Heart left ventricle (tissue), 16 donors: ENCODE data around the gene FEM1B. TPM values are rescaled to one million over a fixed set of nuclear protein-coding genes. Genes with fewer than 3 reads are reported as not detected.

Experiments used
- ATAC-seq, 4 donors: fragments of 200-7000 bp; cut with Tn5 transposase; one replicate each; pipeline ENCODE4 v1.9.1; 2020 to 2022; ENCODE audit warnings: moderate library complexity in 4 of 4, mild to moderate bottlenecking in 3 of 4, moderate number of reproducible peaks in 1 of 4
- DNase-seq, 5 donors: peaks; one replicate each; pipeline ENCODE4 v3.0.0-alpha.2; 2020
- H3K27ac ChIP-seq, 12 donors: fragments of 200-600 bp; sonication (generic) in 4 of 12; one replicate each; pipeline versions ENCODE4 v1.5.0 to v1.8.0; 2016 to 2022; ENCODE audit warnings: mild to moderate bottlenecking in 2 of 12
- H3K27me3 ChIP-seq, 9 donors: fragments of 200-600 bp; sonication (generic) in 2 of 9; one replicate each; pipeline versions ENCODE4 v1.5.1 to v1.8.0; 2016 to 2022; ENCODE audit warnings: mild to moderate bottlenecking in 3 of 9
- H3K36me3 ChIP-seq, 9 donors: fragments of 200-600 bp; sonication (generic) in 2 of 9; one replicate each; pipeline versions ENCODE4 v1.5.0 to v1.8.0; 2018 to 2022; ENCODE audit warnings: mild to moderate bottlenecking in 2 of 9
- H3K4me1 ChIP-seq, 12 donors: fragments of 200-600 bp; sonication (generic) in 4 of 12; one replicate each; pipeline versions ENCODE4 v1.5.0 to v1.8.0; 2016 to 2022; ENCODE audit warnings: mild to moderate bottlenecking in 3 of 12
- H3K4me3 ChIP-seq, 12 donors: fragments of 200-600 bp; sonication (generic) in 4 of 12; one replicate each; pipeline versions ENCODE4 v1.5.0 to v1.8.0; 2017 to 2022; ENCODE audit warnings: mild to moderate bottlenecking in 9 of 12, moderate library complexity in 4 of 12
- H3K9me3 ChIP-seq, 12 donors: fragments of 200-600 bp; sonication (generic) in 4 of 12; one replicate each; pipeline versions ENCODE4 v1.5.0 to v1.8.0; 2016 to 2022; ENCODE audit warnings: mild to moderate bottlenecking in 1 of 12
- POLR2A ChIP-seq, 2 donors: fragments of 450-650 bp; IDR thresholded peaks; one replicate each; pipeline ENCODE4 v1.6.1; 2017; ENCODE audit warnings: antibody characterized with exemption in 2 of 2, mild to moderate bottlenecking in 2 of 2, moderate library complexity in 2 of 2
- WGBS, 4 donors: extraction: QIAGEN DNeasy Blood & Tissue Kit in 2 of 4; methylation state at CpG; one replicate each; pipeline versions ENCODE4 v1.1.5 to v1.1.7; 2013 to 2018; 5-methylcytosine and 5-hydroxymethylcytosine counted together
- intact Hi-C, 10 donors: fragments of 100-400 bp; cut with DNase I; formaldehyde crosslinking; loops; one replicate each; pipeline versions ENCODE4 v1.11.1 to v1.14.2; 2022
- polyA plus RNA-seq, 2 donors: library from polyadenylated mRNA; stranded (reverse); fragments of 200-250 nt; gene quantifications; one replicate each; pipeline ENCODE4 v1.2.3, GENCODE V29; 2013
- total RNA-seq, 9 donors: library from RNA; depleted of rRNA in 2 of 9; stranded (reverse); fragments of >200 nt in 2 of 9; fragmentation: NEBNext Ultra II Directional in 3 of 9; extraction: Animal tissue kit (Norgen Biotek cat#: 25700) in 3 of 9; gene quantifications; one replicate each; pipeline versions ENCODE4 v1.1.0 to v1.2.4, GENCODE V29; 2016 to 2023
- TF ChIP-seq, protein P1 (sequence below), 12 donors: fragments of 200-600 bp; sonication (generic) in 4 of 12; IDR thresholded peaks; one replicate each; pipeline versions ENCODE4 v1.5.0 to v1.8.0; 2018 to 2022; ENCODE audit warnings: antibody characterized with exemption in 12 of 12, mild to moderate bottlenecking in 5 of 12
- donor health status: ischemic (EF 13 %, LVEDD 7.1; RV severe dilation, severe dysfunction).
- donor health status: healthy with polysubstance abuse.
- donor health status: DM: no; HTN: yes; CAD: no.
- donor health status: DM: no; HTN: no; CAD: no.
- donor health status: ischemic (EF 25% LVEDD 6.9; RV normal size, moderate dysfunction).
- donor health status: ischemic (EF 25% LVEDD 5.7; RV mildly dilated, moderate dysfunction).
- donor health status: healthy.
- donor health status: DM: yes; HTN: yes; CAD: no.
- donor health status: ischemic (EF 35%, LVEDD 5.7; RV mildly dilated, moderate dysfunction).
- donor health status: nonischemic (EF 11% LVEDD 7.7; RV severe dilation, severe dysfunction).
- donor health status: DM: yes; HTN: yes; CAD: no.
- donor health status: PGD.
- donor health status: ischemic (EF 29% LVEDD 5.4; RV normal size, mild dysfunction).
- donor health status: nonischemic (EF 23%, LVEDD 6.1; RV moderate dilation, normal function).

The FEM1B gene
- total and polyA plus RNA-seq, 11 donors, result 9.3 to 94.0 (median 52.7) TPM

- WGBS, 4 donors, result 75 to 91% (median 84%) methylated on average over 3 of the region's 3 CpGs
- DNase-seq, result no peak
- TF ChIP-seq, protein P1, sequence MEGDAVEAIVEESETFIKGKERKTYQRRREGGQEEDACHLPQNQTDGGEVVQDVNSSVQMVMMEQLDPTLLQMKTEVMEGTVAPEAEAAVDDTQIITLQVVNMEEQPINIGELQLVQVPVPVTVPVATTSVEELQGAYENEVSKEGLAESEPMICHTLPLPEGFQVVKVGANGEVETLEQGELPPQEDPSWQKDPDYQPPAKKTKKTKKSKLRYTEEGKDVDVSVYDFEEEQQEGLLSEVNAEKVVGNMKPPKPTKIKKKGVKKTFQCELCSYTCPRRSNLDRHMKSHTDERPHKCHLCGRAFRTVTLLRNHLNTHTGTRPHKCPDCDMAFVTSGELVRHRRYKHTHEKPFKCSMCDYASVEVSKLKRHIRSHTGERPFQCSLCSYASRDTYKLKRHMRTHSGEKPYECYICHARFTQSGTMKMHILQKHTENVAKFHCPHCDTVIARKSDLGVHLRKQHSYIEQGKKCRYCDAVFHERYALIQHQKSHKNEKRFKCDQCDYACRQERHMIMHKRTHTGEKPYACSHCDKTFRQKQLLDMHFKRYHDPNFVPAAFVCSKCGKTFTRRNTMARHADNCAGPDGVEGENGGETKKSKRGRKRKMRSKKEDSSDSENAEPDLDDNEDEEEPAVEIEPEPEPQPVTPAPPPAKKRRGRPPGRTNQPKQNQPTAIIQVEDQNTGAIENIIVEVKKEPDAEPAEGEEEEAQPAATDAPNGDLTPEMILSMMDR (IDR thresholded peaks at IDR 0.05), result no peak
- Histone ChIP-seq H3K4me1 (peaks cover 0 to 18% (median 8%) of the 10 kb centered on the region in 12 donors), H3K27me3 (no peaks in the 10 kb centered on the region), H3K36me3 (peaks cover 0 to 15% (median 0%) of the 10 kb centered on the region in 9 donors), H3K9me3 (no peaks in the 10 kb centered on the region), H3K27ac (no peak overlapping the region), H3K4me3 (no peak overlapping the region)
- intact Hi-C loops, result loop anchor here (2.0 to 10.0 kb wide), 10 partner anchors 57 to 568 kb away; no protein-coding TSS in a partner anchor
- no peak for ATAC-seq
These were observed 31.5 kb downstream of the FEM1B start for GRCh38 chr15:68309024-68309423.

GRCh38 chr15:68310178-68310803 is 32.7 kb downstream of the FEM1B start:
- intact Hi-C loops, result loop anchor here in 6 of 10 donors (5.0 to 10.0 kb wide), 5 partner anchors 55 to 245 kb away; no protein-coding TSS in a partner anchor
- no peaks in the 10 kb centered on the region for H3K9me3 ChIP-seq
- H3K36me3 ChIP-seq, result peaks cover 0 to 22% (median 0%) of the 10 kb centered on the region in 9 donors
- H3K4me1 ChIP-seq, result peaks cover 0 to 19% (median 8%) of the 10 kb centered on the region in 12 donors
- H3K27me3 ChIP-seq, result no peaks in the 10 kb centered on the region
- no peak overlapping the region for H3K4me3 ChIP-seq
- 56 to 62% (median 60%) methylated on average over 7 of the region's 7 CpGs for WGBS, 4 donors
- TF ChIP-seq, protein P1 (IDR thresholded peaks at IDR 0.05), result no peak
- no peak for TF ChIP-seq POLR2A (IDR thresholded peaks at IDR 0.05)
- H3K27ac ChIP-seq, result peak overlapping the region in 6 of 12 donors; percentile 13 to 57 (median 25)
- DNase-seq (peak in 4 of 5 donors; percentile 39 to 61 (median 59)), ATAC-seq (peak; percentile 73 to 86 (median 80))

DNA sequence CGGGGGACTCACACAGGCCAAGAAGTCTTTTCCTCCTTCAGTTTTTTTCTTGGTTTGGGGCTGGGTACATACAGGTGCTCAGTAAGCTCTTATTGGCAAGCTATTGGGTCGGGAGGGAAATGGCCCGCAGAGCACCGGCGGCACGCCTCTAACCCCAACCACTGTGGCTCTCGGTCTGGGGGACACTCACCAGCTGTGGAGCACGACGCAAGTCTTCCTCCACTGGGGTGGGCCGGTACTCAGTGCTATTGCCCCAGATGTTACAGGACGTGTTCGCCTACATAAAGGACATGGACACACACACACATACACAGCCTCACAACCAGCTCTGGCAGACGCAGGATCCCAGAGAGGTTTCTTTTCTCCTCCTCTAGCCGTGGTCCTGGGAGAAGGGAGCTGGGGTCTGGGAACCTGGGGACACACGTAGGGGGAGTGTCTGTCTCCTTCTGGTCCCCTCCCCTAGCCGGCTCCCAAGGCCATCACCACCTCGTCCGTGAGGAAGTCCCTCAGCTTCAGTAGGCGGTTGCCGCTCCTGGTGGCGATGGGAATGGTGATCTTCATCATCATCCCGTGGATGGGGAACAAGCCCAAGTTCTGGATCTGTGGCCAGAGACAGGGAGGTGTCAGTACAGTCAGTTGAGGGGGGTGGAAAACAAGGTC is 33.4 kb downstream of the FEM1B start:
- DNase-seq (peak in 1 of 5 donors; percentile 11), ATAC-seq (no peak)
- 88 to 94% (median 91%) methylated on average over 18 to 22 of the region's 22 CpGs for WGBS, 4 donors
- peaks cover 0 to 26% (median 9%) of the 10 kb centered on the region in 12 donors for H3K4me1 ChIP-seq
- TF ChIP-seq POLR2A (IDR thresholded peaks at IDR 0.05), result no peak
- TF ChIP-seq, protein P1 (IDR thresholded peaks at IDR 0.05), result no peak
- H3K9me3 ChIP-seq, result no peaks in the 10 kb centered on the region
- intact Hi-C loops, result loop anchor here in 6 of 10 donors (5.0 to 10.0 kb wide), 5 partner anchors 54 to 244 kb away; no protein-coding TSS in a partner anchor
- no peak overlapping the region for H3K4me3 ChIP-seq
- no peaks in the 10 kb centered on the region for H3K27me3 ChIP-seq
- H3K27ac ChIP-seq, result peak overlapping the region in 6 of 12 donors; percentile 13 to 57 (median 25)
- peaks cover 0 to 27% (median 0%) of the 10 kb centered on the region in 9 donors for H3K36me3 ChIP-seq

- TF ChIP-seq, protein P1 (IDR thresholded peaks at IDR 0.05), result no peak
- TF ChIP-seq POLR2A (IDR thresholded peaks at IDR 0.05), result no peak
- DNase-seq (peak in 2 of 5 donors; percentile 2 to 3), ATAC-seq (no peak)
- Histone ChIP-seq H3K36me3 (peaks cover 0 to 27% (median 0%) of the 10 kb centered on the region in 9 donors), H3K9me3 (no peaks in the 10 kb centered on the region), H3K27ac (no peak overlapping the region), H3K4me1 (peaks cover 0 to 28% (median 10%) of the 10 kb centered on the region in 12 donors), H3K27me3 (no peaks in the 10 kb centered on the region), H3K4me3 (no peak overlapping the region)
- WGBS, 4 donors, result 94 to 100% (median 96%) methylated on average over 3 of the region's 3 CpGs
- intact Hi-C loops, result loop anchor here in 6 of 10 donors (5.0 to 10.0 kb wide), 5 partner anchors 53 to 243 kb away; no protein-coding TSS in a partner anchor
These were observed 33.9 kb downstream of the FEM1B start for GRCh38 chr15:68311464-68311835.
